Neural cell (in vitro differentiated cells): ENCODE data around the gene IL36A.

Experiments
- CTCF ChIP-seq: fragments of 450-650 bp; IDR thresholded peaks from 2 replicates; pipeline ENCODE4 v1.5.1; 2014; ENCODE audit warnings: antibody characterized with exemption, mild to moderate bottlenecking, moderate library complexity; ENCODE audit not compliant: poor library complexity, severe bottlenecking
- EP300 ChIP-seq: fragments of 450-650 bp; conservative IDR thresholded peaks from 2 replicates; pipeline ENCODE4 v1.6.1; 2014; ENCODE audit warnings: antibody characterized with exemption, mild to moderate bottlenecking, moderate library complexity; ENCODE audit not compliant: poor library complexity, severe bottlenecking
- EZH2 ChIP-seq: fragments of 200-600, 300-800 bp; shearing (Covaris generic), sonication (generic); IDR thresholded peaks from 2 replicates; pipeline ENCODE4 v1.6.1; 2014; ENCODE audit warnings: antibody characterized with exemption, low read length, borderline replicate concordance, mild to moderate bottlenecking; ENCODE audit not compliant: insufficient read depth, poor library complexity, severe bottlenecking
- RAD21 ChIP-seq: fragments of 450-650 bp; conservative IDR thresholded peaks from 2 replicates; pipeline ENCODE4 v1.6.1; 2014; ENCODE audit warnings: antibody characterized with exemption, mild to moderate bottlenecking, moderate library complexity
- REST ChIP-seq: IDR thresholded peaks from 2 replicates; pipeline ENCODE4 v1.6.1; 2012; ENCODE audit warnings: borderline replicate concordance
- SMC3 ChIP-seq: fragments of 450-650 bp; conservative IDR thresholded peaks from 2 replicates; pipeline ENCODE4 v1.6.1; 2014; ENCODE audit warnings: antibody characterized with exemption, mild to moderate bottlenecking, moderate library complexity; ENCODE audit not compliant: poor library complexity
- TAF1 ChIP-seq: IDR thresholded peaks from 2 replicates; pipeline ENCODE4 v1.6.1; 2012; ENCODE audit warnings: low read depth

- no peak for TF ChIP-seq EP300
- no peak for TF ChIP-seq CTCF
- TF ChIP-seq RAD21: no peak
- no peak for TF ChIP-seq TAF1
- TF ChIP-seq EZH2: no peak
- TF ChIP-seq REST: no peak
- TF ChIP-seq SMC3: no peak
These were observed 34.5 kb downstream of the IL36A start for GRCh38 chr2:113039719-113040118.
